ENCODE data around the gene NUP210.
"Not testable (repeated sequence)": the region's sequence is repeated elsewhere in the genome, so short reads cannot be mapped to it uniquely, and the experiment has no call there.

The NUP210 gene

DNA sequence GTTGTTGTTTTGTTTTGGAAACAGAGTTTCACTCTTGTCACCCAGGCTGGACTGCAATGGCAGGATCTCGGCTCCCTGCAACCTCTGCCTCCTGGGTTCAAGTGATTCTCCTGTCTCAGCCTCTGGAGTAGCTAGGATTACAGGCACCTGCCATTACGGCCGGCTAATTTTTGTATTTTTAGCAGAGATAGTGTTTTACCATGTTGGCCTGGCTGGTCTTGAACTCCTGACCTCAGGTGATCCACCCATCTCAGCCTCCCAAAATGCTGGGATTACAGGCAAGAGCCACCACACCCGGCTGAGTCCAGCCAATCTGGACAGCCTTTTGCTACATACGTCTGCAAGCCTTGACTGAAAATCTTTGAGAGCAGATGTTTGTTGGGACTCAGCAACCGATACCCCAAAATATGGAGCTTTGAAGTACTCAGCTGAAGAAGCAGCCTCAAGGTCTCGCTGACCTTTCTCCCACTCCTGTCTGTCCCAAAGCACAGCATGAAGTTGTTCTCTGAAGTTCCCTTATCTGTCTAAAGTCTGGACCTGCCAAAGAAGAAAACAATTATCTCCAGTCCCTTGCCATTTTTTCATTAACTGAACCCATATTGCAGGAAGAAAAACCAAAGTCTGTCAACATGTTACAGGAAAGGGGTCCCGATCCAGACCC lies 9.6 kb upstream of the NUP210 start:
- DNase-seq: no peak

- DNase-seq: not testable (repeated sequence)
These were observed 8.6 kb upstream of the NUP210 start for GRCh38 chr3:13428678-13429077.

GRCh38 chr3:13427662-13428603 lies 7.8 kb upstream of the NUP210 start:
- DNase-seq: no peak

- DNase-seq: no peak
These were observed 6.5 kb upstream of the NUP210 start for GRCh38 chr3:13426591-13426990.

GRCh38 chr3:13425689-13426088 lies 5.6 kb upstream of the NUP210 start:
- DNase-seq: no peak

GRCh38 chr3:13424865-13425617 lies 4.9 kb upstream of the NUP210 start:
- no peak for DNase-seq

GRCh38 chr3:13424141-13424844 lies 4.2 kb upstream of the NUP210 start:
- DNase-seq: no peak

DNA sequence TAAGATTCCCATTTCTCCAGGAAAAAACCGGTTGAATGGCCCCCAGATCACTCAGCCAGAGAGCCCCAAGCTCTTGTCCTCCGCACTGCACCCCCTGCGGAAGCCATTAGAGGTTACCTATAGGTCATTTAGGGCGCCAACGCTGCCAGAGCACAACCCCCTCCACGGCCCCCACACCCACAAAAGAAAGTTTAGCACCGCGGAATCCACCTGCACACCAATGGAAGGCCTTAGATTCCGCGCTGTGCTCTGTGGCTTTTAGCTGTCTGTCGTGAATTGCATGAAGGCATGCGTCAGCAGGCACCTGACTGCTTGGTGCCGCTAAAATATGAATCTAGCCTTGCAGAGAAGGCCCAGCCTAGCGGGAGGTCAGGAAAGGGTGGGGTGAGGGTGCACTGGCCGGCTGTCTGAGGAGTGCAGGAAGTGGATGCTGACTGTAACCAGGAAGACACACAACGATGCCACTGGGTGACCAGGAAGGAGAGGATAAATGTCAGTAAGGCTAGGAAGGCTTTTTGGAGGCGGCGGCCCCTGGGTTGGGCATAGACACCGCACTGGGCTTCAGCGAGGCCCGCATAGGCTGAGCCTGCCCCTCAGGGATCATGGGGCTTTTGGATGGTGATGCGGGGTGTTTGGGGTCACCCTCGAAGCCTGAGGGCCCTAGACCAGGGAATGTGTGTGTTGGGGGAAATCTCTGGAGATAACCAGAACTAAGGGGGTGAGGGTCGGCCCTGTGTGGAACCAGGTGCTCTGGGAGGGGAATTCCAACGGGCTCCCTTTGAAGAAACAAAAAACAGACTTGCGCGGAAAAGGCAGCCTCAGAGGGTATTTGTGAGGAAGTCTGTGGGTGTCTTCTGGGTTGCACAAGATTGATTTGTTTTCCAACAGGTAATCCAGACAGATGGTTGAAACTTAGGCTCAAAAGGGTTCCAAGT lies 976 bp upstream of the NUP210 start:
- no peak for DNase-seq

GRCh38 chr3:13419505-13420044 lies 547 bp downstream of the NUP210 start:
- DNase-seq: peak; percentile 31

DNA sequence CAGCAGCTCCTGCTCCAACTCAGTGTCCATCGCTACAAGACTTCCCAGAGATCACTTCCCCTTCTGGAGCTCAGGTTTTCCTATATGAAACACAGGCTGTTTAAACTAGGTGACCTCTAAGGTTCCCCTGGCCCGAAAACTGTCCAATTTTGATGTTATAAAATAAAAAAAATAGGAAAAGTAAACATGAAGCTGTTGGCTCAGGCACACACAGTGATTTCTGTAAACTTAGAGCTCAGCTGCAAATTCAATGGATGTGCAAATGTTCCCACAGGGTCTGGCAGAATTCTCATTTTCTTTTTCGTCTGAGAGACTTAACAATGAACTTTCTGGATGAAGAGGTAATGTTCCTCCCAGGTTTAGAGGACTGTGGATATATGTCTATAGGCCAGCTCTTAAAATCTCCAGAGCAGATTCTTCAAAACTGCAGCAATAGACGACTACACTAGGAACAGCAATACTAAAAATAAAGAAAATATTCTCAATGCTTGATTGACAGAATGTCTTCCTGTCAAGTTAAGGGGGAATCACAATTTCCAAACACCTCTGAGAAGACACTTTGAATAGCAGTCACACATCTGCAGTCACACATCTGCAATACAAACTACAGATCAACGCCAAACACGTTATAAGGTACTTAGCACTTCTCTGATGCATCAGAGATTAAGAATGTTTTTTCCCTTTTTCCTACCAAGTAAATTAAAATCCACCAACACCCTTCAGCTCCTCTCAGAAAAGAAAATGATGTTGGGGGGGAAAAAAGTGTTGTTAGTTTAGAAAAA lies 2.8 kb downstream of the NUP210 start:
- DNase-seq: no peak

GRCh38 chr3:13415997-13416793 lies 3.9 kb downstream of the NUP210 start:
- DNase-seq: no peak

DNA sequence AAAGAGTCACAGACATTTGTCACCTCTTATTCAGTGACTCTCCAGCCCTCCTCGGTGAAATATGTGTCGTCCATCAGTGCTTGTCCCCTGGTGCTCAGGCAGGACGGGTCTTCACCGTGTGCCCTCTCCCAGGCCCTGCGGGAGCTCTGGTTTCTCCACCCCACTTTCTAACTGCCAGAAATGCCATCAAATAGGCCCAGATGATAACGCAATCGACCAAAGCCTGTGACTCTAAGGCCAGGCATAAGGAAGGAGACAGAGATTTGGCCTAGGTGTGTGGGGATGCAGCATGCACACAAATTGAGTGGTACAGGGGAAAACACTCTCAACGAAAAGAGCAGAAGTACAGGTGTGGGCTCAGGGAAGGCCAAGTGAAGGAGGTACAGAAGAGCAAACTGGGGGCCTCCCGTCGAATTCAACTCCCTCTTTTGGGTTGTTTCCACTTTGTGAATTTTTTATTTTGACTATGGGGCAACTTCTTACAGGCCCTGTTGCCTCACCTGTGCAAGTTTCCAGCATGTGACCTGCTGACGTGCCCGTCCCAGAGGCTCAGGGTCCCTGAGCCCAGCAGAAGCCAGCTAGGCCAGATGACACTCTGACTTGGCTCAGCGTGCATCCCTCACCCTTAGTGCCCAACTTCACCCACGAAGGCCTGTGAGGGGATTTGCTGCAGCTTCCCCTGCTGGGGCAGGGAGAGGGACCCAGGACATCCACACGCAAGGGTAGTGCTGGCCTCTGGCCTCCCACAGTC lies 4.7 kb downstream of the NUP210 start:
- no peak for DNase-seq

- no peak for DNase-seq
These were observed 5.9 kb downstream of the NUP210 start for GRCh38 chr3:13414040-13414729.

DNA sequence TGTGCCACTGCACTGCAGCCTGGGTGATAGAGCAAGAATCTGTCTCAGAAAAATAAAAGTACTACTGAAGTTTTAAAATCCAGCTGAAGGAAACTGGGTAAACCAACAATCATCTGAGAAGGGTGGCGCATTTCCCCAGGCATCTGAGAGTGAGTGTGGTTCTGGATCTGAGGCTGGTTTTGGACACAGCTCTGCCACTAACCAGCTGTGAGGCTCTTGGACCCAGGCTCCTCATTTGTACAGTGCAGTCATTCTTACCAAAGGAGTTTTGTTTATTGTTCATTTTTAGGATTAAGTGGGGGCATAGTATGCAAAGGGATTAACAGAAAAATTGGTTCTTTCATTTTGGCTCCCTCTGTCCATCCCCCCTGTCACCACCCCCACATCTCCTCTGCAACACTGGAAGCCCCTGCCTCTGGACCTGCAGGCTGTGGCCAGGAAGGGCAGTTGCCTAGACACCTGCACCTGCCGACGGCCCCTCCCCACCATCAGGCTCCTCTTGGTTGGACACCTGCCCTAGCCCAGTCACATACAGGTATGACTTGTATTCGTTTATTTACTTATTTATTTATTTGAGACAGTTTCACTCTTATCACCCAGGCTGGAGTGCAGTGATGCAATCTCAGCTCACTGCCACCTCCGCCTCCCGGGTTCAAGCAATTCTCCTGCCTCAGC lies 8.8 kb downstream of the NUP210 start:
- DNase-seq: no peak

DNA sequence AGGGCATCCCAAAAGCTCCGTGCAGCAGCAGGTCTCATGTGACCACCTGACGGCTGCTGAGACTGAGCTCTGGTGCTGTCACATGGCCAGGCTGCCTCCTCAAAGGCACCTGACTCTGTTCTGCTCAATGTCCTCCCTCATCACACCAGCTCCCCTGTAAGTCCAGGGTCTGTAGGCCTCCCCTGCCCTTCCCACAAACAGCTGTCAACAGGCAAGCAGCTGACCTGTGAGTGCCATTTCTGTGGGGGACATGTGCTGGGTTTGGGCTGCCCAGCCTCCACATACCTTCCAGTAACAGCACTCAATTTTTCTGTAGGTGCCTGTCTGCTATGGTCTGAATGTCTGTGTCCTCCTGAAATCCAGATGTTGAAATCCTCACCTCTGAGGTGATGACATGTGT lies 11.2 kb downstream of the NUP210 start:
- DNase-seq: no peak

GRCh38 chr3:13407926-13408325 lies 12.2 kb downstream of the NUP210 start:
- no peak for DNase-seq

- no peak for DNase-seq
These were observed 12.6 kb downstream of the NUP210 start for GRCh38 chr3:13407475-13407874.

DNA sequence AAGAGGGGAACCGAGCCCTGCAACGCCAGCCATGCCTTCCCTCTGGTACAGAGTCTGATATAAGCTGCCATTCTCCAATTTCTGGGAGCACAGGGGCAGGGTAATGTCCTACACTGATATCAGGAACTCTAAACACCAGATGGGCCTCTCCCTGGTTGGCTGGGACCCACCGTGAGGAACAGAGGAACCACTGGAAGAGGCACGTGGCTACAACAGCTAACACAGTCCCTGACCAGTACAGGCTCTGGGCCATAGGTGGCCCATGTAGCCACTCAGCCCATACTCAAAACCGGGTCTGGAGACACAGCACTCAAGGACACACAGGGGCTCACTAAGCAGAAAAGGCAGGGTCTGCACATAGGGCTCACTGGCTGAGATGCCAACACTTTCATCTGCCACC lies 13.9 kb downstream of the NUP210 start:
- no peak for DNase-seq

Measured in NCI-H1092 treated with DMSO at 0.1 percent for 48 hours (cell line).